Left forelimb (tissue), 1 donor: ENCODE data around the gene CAP1.
"Not testable (repeated sequence)": the region's sequence is repeated elsewhere in the genome, so short reads cannot be mapped to it uniquely, and the experiment has no call there.

ENCODE experiments used
- DNase-seq: peaks from one replicate; pipeline ENCODE4 v3.0.0-alpha.2; 2018; ENCODE audit warnings: low spot score

CAP1 gene

DNA sequence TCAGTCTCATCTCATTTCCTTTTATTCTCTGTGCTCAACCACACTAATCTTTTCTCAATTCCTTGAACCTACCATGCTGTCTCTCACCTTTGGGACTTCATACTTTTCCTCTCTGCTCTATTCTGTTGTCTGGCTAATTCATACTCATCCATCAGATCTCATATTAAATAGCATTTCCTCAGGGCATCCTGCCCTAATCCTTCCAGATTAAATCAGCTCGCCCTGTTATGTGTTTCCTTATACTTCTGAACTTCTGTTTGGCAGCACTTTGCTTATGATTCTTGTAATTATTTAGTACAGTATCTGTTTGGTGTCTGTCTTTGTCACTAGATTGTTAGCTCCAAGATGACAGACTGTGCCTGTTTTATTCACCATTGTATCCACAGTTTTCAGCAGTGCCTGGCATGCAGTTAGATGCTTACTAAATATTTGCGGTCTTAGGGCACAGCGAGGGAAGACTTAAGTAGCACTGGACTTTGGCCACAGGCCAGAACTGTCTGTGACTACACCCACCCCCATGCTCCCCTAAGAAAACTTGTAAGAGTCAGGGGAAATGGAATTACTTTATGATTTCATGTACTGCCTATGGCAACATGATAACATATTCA is 9.9 kb upstream of the CAP1 start:
- DNase-seq, result no peak

DNA sequence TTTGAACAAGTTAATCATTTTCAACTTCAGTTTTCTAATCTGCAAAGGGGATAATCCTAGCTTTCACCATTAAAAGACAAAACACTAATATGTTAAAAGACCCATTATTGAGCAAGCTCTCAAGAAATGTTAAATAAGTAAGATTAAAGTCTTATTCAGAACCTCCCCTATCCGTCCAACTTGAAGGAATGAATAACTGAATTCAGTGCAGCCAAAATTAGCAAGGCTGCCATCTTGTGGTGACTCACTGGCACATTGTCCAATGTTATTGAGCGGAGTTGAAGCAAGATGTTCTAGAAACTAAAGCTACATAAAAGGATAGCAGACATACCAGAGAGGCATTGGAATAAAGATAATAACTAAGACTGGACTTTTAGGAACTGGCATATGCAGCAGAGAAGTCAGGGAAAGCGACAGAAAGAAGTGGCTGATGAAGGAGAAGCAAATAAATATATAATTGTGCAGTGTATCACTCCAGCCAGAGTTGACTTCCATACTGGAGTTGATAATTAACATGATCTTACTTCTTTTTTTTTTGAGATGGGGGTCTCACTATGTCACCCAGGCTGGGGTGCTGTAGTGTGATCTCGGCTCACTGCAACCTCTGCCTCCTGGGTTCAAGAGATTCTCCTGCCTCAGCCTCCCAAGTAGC is 8.2 kb upstream of the CAP1 start:
- DNase-seq, result no peak

DNA sequence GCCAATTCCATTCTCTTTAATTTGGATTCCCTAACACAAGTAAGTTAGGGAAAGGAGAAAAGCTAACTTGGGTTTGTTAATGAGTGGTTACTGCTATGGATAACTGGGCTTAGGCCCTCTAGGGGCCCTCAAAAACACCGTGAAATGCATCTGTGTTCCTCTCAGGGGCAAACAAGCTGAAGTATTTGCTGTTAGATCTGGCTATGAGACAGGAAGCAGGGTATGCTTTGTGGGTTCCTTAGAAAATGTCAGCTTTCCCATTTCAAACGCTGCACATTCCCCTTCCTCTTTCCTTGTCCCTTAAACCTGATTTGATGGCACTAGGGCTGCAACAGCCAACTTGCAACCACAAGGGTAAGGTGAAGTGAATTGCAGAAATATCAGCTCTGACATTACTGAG is 5.7 kb upstream of the CAP1 start:
- no peak for DNase-seq

DNA sequence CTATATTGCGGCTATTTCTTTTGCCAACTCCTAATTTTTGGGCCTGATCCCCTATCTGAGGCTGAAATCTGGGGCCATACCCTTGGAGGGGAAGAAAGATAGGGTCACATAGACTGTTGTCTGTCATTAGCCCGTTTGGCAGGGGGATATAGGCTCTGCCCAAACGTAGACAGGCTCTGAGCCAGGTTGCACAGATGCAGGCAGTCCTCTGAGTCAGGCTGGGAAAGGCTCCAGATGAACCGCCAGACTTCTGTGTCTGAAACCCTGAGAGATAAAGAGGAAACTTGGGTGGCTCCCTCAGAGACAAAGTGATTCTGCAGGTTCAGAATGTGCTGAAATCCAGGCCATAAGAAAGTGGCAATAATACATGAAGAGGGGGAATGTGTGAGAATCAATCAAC is 4.0 kb upstream of the CAP1 start:
- peak; percentile 70 for DNase-seq

DNA sequence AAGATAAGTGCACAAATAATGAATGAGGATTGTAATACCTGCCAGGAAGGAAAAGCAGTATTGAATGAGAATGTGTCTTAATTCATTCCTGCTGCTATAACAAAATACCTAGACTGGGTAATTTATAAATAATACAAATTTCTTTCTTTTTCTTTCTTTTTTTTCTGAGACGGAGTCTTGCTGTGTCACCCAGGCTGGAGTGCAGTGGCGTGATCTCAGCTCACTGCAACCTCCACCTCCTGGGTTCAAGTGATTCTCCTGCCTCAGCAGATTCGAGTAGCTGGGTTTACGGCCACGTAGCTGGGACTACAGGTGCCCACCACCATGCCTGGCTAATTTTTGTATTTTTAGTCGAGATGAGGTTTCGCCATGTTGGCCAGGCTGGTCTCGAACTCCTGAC is 3.3 kb upstream of the CAP1 start:
- not testable (repeated sequence) for DNase-seq

DNA sequence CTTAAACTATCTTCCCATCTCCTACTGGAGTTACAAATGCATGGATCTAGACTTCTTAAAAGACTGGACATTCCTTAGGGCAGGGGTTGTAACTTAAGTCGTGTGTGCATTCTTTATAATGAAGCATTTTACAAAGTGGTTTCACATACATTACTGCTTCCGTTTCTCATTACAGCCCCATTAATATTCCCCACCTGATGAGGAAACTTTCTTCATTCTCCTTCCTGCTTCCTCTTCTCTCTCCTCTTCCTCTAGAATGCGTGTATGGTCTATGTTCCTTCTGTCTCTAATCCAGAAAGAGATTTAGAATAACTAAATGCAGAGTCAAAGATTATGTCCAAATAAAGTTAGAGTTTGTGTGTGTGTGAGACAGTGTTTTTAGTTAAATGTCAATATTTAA is 1.8 kb upstream of the CAP1 start:
- DNase-seq, result no peak

DNA sequence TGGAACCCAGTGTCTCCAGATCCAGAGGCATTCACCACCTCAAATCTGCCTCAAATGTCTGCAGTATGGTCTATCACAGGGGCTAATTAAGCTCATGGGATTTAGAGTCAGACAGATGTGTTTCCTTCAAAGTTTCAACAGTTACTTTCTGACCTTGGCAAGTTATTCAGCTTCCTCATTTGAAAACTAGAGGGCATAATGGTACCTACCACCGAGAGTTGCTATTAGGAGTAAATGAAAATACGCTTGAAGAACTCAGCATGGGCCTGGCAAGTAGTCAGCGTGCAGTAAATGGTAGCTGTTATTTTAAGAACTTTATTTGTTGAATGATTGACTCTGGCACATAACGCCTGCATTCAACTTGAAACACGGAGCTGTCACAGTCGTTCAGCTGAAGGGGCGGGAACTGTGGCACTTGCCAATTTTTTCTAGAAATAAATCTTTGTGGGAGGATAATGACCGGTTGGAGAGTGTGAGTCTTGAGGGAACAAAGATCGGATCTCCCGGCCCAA is 1.2 kb upstream of the CAP1 start:
- DNase-seq, result no peak

DNA sequence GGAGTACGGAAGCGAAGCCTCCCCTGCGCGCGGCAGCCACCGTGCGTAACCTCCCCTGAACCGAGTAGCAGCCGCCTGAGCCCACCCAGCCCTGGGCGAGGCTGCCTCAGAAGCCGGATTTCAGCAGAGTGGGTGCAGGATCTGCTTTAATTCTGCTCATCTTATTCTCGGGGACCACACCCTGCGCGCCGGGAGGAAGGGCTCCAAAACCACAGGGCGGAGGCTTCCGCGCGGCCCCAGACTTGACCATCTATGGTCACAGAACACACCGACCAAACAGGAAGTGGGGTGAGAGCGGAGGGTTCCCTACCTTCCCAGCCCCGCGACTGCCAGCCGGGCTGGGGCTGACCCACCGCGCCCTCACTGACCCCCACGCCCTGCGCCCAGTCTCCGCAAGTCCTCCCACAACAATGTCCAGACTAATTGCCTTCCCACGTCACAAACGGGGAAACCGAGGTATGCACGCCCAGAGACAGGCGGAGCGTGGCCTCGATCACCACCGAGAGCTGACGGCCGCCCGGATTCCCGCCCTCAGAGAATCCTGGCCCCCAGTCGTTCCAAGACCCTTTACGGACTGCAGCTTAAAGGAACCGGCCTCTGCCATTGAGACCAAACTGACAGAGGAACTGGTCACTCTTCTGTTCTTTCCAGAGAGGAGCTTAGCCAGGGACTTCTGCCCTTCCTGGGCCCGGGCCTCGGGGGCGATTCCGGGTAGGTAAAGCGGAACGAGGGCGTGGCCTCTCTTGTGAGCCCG is 595 bp upstream of the CAP1 start:
- peak; percentile 88 for DNase-seq

DNA sequence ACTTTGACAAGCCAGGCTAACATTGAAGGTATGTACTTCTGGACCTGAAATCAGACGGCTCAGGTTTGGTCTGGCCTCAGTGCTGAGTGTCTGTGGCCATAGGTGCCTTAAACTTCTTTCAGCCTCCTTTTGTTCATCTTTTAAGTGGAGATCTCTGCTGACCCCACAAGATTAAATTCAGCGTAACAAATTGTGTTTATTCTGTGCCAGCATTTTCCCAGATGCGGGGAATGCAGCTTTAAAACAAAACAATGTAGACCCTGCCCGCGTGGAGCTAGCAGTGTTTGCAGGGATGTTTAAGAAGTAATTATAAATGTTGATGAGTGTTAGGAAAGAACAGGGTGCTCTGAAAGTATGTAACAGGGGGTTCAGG is 923 bp downstream of the CAP1 start:
- DNase-seq, result no peak

DNA sequence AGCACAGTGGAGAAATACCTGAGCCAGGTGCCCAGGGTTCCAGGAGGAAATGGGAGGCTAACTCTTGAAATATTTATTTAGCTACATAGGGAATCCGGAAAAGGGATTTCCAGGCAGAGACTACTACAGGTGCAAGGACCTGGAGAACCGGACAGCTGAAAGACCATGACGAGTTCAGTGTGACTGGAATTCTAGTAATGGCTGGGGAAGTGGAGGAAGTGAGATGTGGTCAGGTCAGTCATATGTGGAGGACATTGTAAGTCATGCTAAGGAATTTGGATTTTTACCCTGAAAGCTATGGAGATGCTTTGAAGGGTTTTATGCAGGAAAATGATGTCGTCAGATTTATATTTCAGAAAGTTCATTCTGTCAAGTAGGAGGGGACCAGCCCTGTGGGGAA is 1.8 kb downstream of the CAP1 start:
- no peak for DNase-seq

DNA sequence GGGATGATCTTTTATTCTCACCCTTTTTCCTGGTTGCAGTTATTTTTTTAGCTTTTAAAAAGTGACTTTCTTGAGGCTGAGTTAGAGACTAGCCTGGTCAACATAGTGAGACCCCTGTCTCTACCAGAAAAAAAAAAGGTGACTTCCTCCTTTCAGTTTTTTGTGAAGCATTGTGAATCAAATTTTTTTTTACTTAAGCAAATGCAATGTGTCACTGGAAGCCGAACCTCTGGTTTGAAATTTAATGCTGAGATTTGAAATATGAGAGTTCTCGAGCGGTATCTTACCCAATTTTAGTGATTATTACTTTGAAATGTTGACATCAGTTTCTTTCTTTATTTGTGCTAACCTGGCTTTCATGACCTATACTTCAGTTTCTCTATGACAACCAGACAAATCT is 3.6 kb downstream of the CAP1 start:
- DNase-seq, result no peak

DNA sequence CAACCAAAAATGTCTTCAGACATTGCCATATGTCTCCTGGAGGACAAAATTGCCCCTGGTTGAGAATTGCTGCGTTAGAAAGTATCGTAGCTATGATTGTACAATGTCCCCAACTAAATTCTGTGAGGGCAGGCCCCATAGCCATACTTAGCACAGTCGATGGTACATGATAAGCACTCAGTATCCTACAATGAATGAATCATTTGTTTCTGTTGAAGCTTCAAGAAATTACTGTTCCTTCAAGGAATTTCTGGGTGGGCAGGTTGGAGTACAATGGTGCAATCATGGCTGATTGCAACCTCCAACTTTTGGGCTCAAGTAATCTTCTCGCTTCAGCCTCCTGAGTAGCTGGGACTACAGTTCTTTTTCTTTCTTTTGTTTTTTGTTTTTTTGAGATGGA is 4.7 kb downstream of the CAP1 start:
- no peak for DNase-seq

DNA sequence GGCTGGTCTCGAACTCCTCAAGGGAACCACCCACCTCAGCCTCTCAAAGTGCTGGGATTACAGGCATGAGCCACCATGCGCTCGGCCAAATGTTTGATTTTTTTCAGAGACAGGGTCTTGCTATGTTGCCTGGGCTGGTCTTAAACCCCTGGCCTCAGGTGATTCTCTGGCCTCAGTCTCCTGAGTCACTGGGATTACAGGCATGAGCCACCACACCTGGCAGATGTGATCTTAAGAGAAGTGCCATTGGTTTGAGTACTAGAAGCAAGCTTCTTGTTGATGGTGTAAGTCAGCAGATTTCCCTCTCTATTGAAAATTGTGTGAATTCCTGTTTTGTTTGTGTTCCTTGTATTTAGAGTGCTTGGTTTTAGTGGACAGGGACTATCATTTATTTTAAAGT is 5.2 kb downstream of the CAP1 start:
- DNase-seq, result no peak

DNA sequence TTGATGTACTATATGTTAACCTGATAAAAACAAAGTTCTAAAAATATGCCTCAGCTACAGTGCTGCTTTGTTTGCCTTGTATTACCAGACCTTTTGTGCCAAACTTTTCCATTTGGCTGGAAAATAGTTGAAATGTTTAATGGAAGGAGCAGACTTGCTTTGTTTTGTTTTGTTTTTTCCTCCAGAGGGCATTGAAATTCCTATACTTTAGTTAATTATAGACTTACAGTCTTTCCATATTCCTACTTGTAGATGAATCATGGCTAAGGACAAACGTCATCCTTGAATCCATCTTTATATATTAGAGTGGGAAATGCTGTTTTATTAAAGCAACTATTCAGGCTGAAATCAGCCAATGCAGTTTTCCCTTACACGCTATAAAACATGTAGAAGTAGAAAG is 6.7 kb downstream of the CAP1 start:
- no peak for DNase-seq

DNA sequence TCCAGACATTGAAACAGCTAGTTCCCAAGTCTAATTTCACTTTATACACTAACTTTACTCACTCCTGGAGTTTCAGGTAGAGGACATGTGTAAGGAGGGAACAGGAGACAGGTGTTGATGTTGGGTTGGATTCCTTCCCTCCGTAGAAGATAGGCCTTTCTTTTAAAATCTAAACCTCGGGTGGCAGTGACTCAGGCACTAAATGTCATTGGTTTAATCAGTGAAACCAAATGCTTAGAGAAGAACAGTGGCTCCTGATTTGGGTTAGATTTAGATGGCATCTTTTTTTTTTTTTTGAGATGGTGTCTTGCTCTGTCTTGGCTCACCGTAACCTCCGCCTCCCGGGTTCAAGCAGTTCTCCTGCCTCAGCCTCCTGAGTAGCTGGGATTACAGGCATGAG is 7.2 kb downstream of the CAP1 start:
- DNase-seq, result no peak

DNA sequence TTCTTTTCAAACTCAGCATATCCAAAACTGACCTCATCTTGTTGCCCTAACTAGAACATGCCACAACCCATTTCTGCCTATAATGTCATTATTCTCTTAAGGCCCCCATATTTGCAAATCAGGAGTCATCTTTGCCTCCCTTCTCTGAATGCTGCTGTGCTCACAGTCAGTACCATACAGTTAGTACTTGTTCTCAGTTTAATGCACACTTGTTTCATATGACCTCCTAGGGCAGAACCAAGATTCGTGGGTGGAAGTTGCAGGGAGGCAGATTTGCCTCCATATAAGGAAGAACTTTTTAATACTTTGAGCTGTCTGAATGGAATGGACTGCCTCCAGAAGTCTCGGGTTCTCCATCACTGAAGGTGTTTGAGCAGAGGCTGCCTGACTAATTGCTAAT is 9.2 kb downstream of the CAP1 start:
- no peak for DNase-seq

DNA sequence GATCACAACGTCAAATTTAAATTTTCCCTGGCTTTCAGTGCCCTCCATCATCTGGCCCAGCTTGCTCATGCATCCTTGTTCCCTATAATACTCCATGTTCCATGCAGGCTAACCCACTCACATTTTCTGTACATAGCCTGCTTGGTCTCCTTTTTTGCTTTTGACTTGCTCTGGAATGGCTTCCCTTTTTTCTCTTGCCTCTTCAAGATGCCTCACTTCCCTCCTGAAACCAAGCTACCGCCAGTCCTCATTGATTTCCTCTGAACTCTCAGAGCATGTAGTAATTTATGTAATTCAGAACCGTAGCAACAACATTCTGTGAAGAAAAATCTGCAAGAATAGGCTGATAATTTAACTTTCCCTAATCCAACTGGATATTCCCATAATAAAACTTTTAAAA is 10.3 kb downstream of the CAP1 start:
- no peak for DNase-seq

DNA sequence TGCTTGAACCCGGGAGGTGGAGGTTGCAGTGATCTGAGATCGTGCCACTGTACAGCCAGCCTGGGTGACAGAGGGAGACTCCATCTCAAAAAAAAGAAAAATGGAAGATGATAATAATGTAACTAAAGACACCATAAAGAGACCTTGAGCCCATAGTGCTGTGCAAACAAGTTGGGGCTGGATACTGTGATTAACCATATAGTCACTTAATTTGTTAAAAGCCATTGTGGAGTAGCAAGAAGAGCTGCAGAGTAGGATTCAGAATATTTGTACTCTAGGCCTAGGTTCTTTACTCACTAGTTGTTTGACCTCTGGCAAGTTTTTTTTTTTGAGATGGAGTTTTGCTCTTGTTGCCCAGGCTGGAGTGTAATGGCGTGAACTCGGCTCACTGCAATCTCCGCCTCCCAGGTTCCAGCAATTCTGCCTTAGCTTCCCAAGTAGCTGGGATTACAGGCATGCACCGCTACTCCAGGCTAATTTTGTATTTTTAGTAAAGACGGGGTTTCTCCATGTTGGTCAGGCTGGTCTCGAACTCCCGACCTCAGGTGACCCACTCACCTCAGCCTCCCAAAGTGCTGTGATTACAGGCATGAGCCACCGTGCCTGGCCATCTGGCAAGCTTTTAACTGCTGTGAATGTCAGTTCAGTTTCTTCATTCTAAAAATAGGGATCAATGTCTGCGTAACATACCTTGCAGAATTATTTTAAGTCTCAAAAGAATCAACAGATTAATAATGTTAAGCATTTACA is 12.8 kb downstream of the CAP1 start:
- no peak for DNase-seq

DNA sequence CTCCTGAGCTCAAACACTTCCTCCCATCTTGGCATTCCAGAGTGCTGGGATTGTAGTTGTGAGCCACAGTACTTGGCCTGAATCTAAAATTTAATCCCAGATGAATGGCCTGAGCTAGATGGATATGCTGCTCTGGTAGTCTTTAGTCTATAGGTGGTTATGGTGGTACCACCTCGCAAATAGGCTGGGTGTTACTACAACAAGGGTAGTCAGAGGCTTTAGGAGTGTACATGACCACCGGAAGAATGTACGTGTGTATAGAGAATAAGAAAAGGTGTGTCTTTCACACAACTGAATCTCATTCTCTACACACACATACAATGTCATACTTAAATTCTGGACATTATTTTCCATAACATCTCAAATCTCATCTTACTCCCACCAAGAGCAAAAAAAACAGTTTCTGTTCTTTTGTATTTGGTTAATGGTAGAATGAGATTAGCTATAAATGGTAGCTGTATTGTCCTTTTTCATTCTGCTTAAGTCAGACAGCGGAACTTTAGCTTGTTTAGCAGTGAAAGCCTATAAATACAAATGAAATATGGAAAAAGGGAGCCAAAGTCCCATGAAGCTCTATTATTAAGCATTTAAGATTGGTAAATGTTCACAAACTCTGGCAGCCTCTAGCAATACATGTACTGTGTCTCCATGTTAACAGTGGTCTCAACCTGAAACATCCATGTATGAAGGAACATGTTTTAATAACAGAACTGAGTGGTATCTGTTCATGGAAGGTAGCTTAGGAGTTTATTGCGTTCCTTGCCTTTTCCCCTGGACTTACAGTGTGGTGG is 16.2 kb downstream of the CAP1 start:
- no peak for DNase-seq

DNA sequence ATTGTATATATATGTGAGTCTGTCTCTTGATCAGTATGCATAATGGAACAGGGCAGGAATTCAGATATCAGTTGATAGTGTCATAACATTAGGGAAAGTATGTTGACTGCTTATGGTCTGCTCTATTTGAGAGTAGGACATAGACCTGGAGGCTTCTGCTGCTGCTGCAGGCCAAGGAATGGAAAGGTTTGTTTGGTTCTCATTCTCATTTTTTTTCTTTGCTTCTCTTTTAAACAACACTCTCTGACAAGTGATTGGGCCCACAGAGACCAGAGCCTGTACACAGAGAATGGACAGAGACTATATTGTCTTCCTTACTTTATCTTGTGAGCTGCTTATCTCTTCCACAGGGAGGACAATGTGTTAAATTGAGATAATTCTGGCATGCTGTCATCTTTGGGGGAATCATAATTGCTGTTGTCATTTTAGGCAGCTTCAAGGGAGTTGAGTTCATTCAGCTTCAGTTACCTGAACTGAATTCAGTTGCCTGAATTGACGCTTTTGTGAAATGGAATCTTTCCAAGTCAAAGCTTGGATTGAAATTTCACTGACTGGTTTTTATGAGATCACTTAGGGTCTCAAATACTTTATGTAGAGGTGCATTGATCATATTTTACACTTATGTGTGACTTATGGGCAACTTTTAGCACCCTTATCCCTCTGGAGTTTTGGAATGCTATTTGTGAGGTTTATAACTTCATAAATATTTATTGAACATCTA is 16.9 kb downstream of the CAP1 start:
- DNase-seq, result no peak

DNA sequence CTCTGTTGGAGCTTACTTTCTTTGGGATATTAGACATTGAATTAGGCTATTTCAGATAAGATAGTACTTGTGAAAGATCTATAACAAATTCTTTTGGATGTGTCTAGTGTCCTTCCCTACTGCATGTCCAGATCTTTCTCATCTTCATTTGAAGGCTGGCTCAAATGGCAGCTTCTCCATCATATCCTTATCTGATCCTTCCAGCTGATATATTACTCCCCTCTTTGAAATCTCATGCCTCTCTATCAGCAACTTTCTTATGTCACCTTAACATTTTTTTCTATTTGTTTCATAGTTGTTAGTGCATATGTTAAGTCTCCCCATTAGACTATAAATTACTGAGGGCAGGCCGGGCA is 17.5 kb downstream of the CAP1 start:
- no peak for DNase-seq
